B cell (primary cell): ENCODE data around the gene SNX22. TPM values are rescaled to one million over a fixed set of nuclear protein-coding genes. Genes with fewer than 3 reads are reported as not detected.
A peak's percentile ranks its signal among the peaks of the same experiment; 100 is the strongest.

Experiments
- ATAC-seq: fragments of 200-7000 bp; cut with Tn5 transposase; one replicate; pipeline ENCODE4 v1.10.0; 2021; ENCODE audit warnings: low read depth, mild to moderate bottlenecking, moderate number of reproducible peaks, moderate library complexity
- CTCF ChIA-PET: fragments of 350-600 bp; sonication (Branson Sonifier 250); formaldehyde crosslinking; loops from one replicate; lab custom pipeline; 2021; ENCODE audit warnings: antibody characterized with exemption, inconsistent platforms; lab: Charles Lee
- POLR2A ChIA-PET: fragments of 350-600 bp; sonication (Branson Sonifier 250); formaldehyde crosslinking; loops from one replicate; lab custom pipeline; 2021; ENCODE audit warnings: antibody characterized with exemption; lab: Charles Lee
- DNase-seq: peaks from one replicate; pipeline ENCODE4 v3.0.0; 2013
- H2AFZ ChIP-seq: 2 replicates; pipeline ENCODE4 v1.6.1; 2012; ENCODE audit warnings: mild to moderate bottlenecking, low read depth, low read length; ENCODE audit not compliant: insufficient read depth, poor library complexity, severe bottlenecking
- H3K27ac ChIP-seq, 2 donors: 1 replicate in 1 of 2; 2 replicates in 1 of 2; pipeline ENCODE4 v1.5.1; 2012 to 2013; ENCODE audit warnings: low read length in 2 of 2, mild to moderate bottlenecking in 2 of 2, moderate library complexity in 1 of 2
- H3K27me3 ChIP-seq, 4 experiments: fragments of 200-600 bp in 1 of 4; sonication (generic) in 1 of 4; replicated peaks in 1 of 4; 1 replicate in 2 of 4; 2 replicates in 2 of 4; pipeline versions ENCODE4 v1.6.1 to v1.7.0; 2013 to 2016; ENCODE audit warnings: low read length in 3 of 4, mild to moderate bottlenecking in 2 of 4, mixed read lengths in 1 of 4, moderate library complexity in 1 of 4; ENCODE audit not compliant: insufficient read depth in 4 of 4, control insufficient read depth in 3 of 4; ENCODE audit errors: control extremely low read depth in 1 of 4
- H3K36me3 ChIP-seq, 2 experiments: replicated peaks in 1 of 2; 1 replicate in 1 of 2; 2 replicates in 1 of 2; pipeline versions ENCODE4 v1.6.1 to v1.7.1; 2013; ENCODE audit warnings: low read length in 1 of 2; ENCODE audit not compliant: insufficient read depth in 2 of 2, control insufficient read depth in 1 of 2; ENCODE audit errors: control extremely low read depth in 1 of 2, extremely low read depth in 1 of 2
- H3K4me1 ChIP-seq, 2 donors: fragments of 200-600 bp in 1 of 2; sonication (generic) in 1 of 2; 1 replicate in 1 of 2; 2 replicates in 1 of 2; pipeline versions ENCODE4 v1.5.1 to v1.6.1; 2013 to 2017; ENCODE audit warnings: low read length in 2 of 2; ENCODE audit not compliant: control insufficient read depth in 2 of 2, insufficient read depth in 2 of 2
- H3K4me2 ChIP-seq: replicated peaks from 2 replicates; pipeline ENCODE3; 2012; ENCODE audit warnings: mild to moderate bottlenecking, low read depth, low read length; ENCODE audit not compliant: poor library complexity, severe bottlenecking
- H3K4me3 ChIP-seq, 5 experiments: fragments of 200-600 bp in 1 of 5; sonication (generic) in 1 of 5; 1 replicate in 3 of 5; 2 replicates in 2 of 5; pipeline versions ENCODE4 v1.5.1 to v1.7.0; 2011 to 2016; ENCODE audit warnings: low read length in 4 of 5, mild to moderate bottlenecking in 4 of 5, low read depth in 2 of 5, control low read depth in 1 of 5, moderate library complexity in 1 of 5; ENCODE audit not compliant: insufficient read depth in 1 of 5; ENCODE audit errors: control extremely low read depth in 1 of 5, extremely low read depth in 1 of 5
- H3K79me2 ChIP-seq: fragments of 200-600 bp; sonication (generic); one replicate; pipeline ENCODE4 v1.6.0; 2016; ENCODE audit warnings: low read length; ENCODE audit not compliant: control insufficient read depth, insufficient read depth
- H3K9ac ChIP-seq: fragments of 200-600 bp; sonication (generic); 2 replicates; pipeline ENCODE4 v1.6.1; 2017; ENCODE audit warnings: mild to moderate bottlenecking, low read length, moderate library complexity
- H3K9me3 ChIP-seq, 3 donors: one replicate each; pipeline versions ENCODE4 v1.6.1 to v1.7.1; 2013; ENCODE audit warnings: low read length in 2 of 3; ENCODE audit not compliant: control insufficient read depth in 2 of 3, insufficient read depth in 1 of 3; ENCODE audit errors: control extremely low read depth in 1 of 3
- H4K20me1 ChIP-seq: 2 replicates; pipeline ENCODE4 v1.6.0; 2012; ENCODE audit warnings: mild to moderate bottlenecking, low read length; ENCODE audit not compliant: insufficient read depth, control insufficient read depth, poor library complexity, severe bottlenecking
- H3K27ac Mint-ChIP-seq: one replicate; pipeline ENCODE4 v1.8.0; 2021; ENCODE audit warnings: mixed read lengths
- H3K27me3 Mint-ChIP-seq: one replicate; pipeline ENCODE4 v1.8.0; 2021; ENCODE audit warnings: mixed read lengths
- H3K4me1 Mint-ChIP-seq: one replicate; pipeline ENCODE4 v1.8.0; 2021; ENCODE audit warnings: mixed read lengths
- H3K4me3 Mint-ChIP-seq: one replicate; pipeline ENCODE4 v1.8.0; 2021; ENCODE audit warnings: mixed read lengths
- H3K9me3 Mint-ChIP-seq: one replicate; pipeline ENCODE4 v1.8.0; 2022; ENCODE audit warnings: mixed read lengths; ENCODE audit not compliant: insufficient read depth
- CTCF ChIP-seq: fragments of 200-600 bp; IDR thresholded peaks from one replicate; pipeline ENCODE4 v1.8.0; 2022; ENCODE audit warnings: antibody characterized with exemption, mild to moderate bottlenecking
- EZH2 ChIP-seq: IDR thresholded peaks from 2 replicates; pipeline ENCODE4 v1.6.1; 2012; ENCODE audit warnings: borderline replicate concordance, low read depth, mild to moderate bottlenecking, moderate library complexity, low read length; ENCODE audit not compliant: insufficient read depth, poor library complexity, severe bottlenecking
- WGBS: methylation state at CpG from one replicate; pipeline ENCODE4 v1.1.5; 2013; ENCODE audit warnings: missing lambda C conversion rate; ENCODE audit not compliant: insufficient coverage; 5-methylcytosine and 5-hydroxymethylcytosine counted together
- intact Hi-C: fragments of 100-400 bp; cut with micrococcal nuclease; formaldehyde crosslinking; loops from one replicate; pipeline ENCODE4 v1.10.0; 2022
- polyA plus RNA-seq: library from polyadenylated mRNA; depleted of rRNA; stranded (reverse); fragments of >200 nt; gene quantifications from 2 replicates; pipeline ENCODE4 v1.2.3, GENCODE V29; 2012
- total RNA-seq, 2 donors: library from RNA; stranded (reverse); fragments of 120-200 nt in 1 of 2; gene quantifications; 1 replicate in 1 of 2; 2 replicates in 1 of 2; pipeline versions ENCODE4 v1.2.3 to v1.2.4, GENCODE V29; 2013 to 2022

The SNX22 gene
- total and polyA plus RNA-seq, 2 donors (not counting 1 experiment from before 2014, with no cell fraction given) = 44.9 to 305 TPM

DNA sequence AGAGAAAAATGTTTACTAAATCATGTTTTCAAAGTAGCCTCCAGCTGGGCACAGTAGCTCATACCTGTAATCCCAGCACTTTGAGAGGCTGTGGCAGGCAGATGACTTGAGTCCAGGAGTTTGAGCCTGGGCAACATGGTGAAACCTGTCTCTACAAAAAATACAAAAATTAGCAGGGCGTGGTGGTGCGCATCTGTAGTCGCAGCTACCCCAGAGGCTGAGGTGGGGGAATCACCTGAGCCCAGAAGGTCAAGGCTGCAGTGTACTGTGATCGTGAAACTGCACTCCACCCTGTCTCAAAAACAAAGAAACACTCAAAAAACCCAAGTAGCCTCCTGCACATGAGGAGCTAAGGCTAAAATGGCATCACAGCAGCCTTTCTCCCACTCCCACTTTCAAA is 12.9 kb downstream of the SNX22 start:
- ChIA-PET CTCF (interaction anchor here (0.7 to 4.7 kb wide), 6 partner anchors 11 to 223 kb away, joined by 3 to 45 read pairs (median 6); partner anchors contain the start of gene TRIP4), POLR2A (interaction anchor here (0.6 to 4.5 kb wide), 7 partner anchors 9 to 1091 kb away, joined by 3 to 55 read pairs (median 6); partner anchors contain the start of genes CIAO2A and SNX22)
- Mint-ChIP-seq H3K4me1 (peaks cover 43% of the 10 kb centered on the region), H3K27me3 (no peaks in the 10 kb centered on the region), H3K9me3 (no peaks in the 10 kb centered on the region), H3K27ac (peak overlapping the region; percentile 96), H3K4me3 (peak overlapping the region; percentile 92)
- Histone ChIP-seq H4K20me1 (peaks cover 21% of the 10 kb centered on the region), H3K27ac (peak overlapping the region; percentile 72 to 84), H3K9me3 (no peaks in the 10 kb centered on the region), H3K27me3 (no peaks in the 10 kb centered on the region), H3K4me1 (peaks cover 32 to 45% of the 10 kb centered on the region in 2 donors), H3K36me3 (peaks cover 1 to 24% of the 10 kb centered on the region in 2 experiments), H2AFZ (peak overlapping the region; percentile 78), H3K9ac (peak overlapping the region; percentile 75), H3K4me3 (peak overlapping the region in 1 of 5 experiments; percentile 85), H3K79me2 (peaks cover 29% of the 10 kb centered on the region), H3K4me2 (peak overlapping the region; percentile 88)
- 10% methylated on average over 3 of the region's 4 CpGs for WGBS
- DNase-seq (no peak), ATAC-seq (no peak)
- intact Hi-C loops = loop anchor here (5.0 kb wide), 1 partner anchor 1123 kb away; the partner anchor contains the start of gene PARP16
- TF ChIP-seq EZH2 (no peak), CTCF (no peak)

- Mint-ChIP-seq H3K4me3 (no peak overlapping the region), H3K27me3 (no peaks in the 10 kb centered on the region), H3K27ac (peak overlapping the region; percentile 57), H3K9me3 (no peaks in the 10 kb centered on the region), H3K4me1 (peaks cover 33% of the 10 kb centered on the region)
- Histone ChIP-seq H3K4me3 (no peak overlapping the region), H3K4me1 (peaks cover 25 to 29% of the 10 kb centered on the region in 2 donors), H3K27me3 (no peaks in the 10 kb centered on the region), H3K4me2 (no peak overlapping the region), H3K79me2 (peaks cover 15% of the 10 kb centered on the region), H3K9ac (no peak overlapping the region), H4K20me1 (peaks cover 8% of the 10 kb centered on the region), H3K36me3 (peaks cover 5 to 17% of the 10 kb centered on the region in 2 experiments), H3K27ac (no peak overlapping the region), H2AFZ (no peak overlapping the region), H3K9me3 (no peaks in the 10 kb centered on the region)
- 100% methylated on average over 4 of the region's 5 CpGs for WGBS
- intact Hi-C loops = no loop called here
- CTCF ChIA-PET = interaction anchor here (3.5 kb wide), 1 partner anchor 14 kb away, joined by 9 read pairs; no protein-coding TSS in a partner anchor
- TF ChIP-seq CTCF (no peak), EZH2 (no peak)
- POLR2A ChIA-PET = no interaction called here
- DNase-seq (no peak), ATAC-seq (no peak)
Observed at GRCh38 chr15:64166102-64166890, 14.8 kb downstream of the SNX22 start.
